Transverse colon (tissue), 4 donors: ENCODE results near the gene ATP12A. TPM values are rescaled to one million over a fixed set of nuclear protein-coding genes. Genes with fewer than 3 reads are reported as not detected.

Experiments used
- DNase-seq: peaks from one replicate; pipeline ENCODE4 v3.0.0-alpha.2; 2019
- H3K27ac ChIP-seq, 4 donors: fragments of 200-600 bp; sonication (generic); 2 replicates each; pipeline ENCODE4 v1.5.1; 2016 to 2018; ENCODE audit warnings: inconsistent platforms in 4 of 4
- H3K27me3 ChIP-seq: fragments of 200-600 bp; sonication (generic); 2 replicates; pipeline ENCODE4 v1.5.1; 2017; ENCODE audit warnings: inconsistent platforms
- H3K36me3 ChIP-seq, 4 donors: fragments of 200-600 bp; sonication (generic); 2 replicates each; pipeline ENCODE4 v1.5.1; 2017 to 2019; ENCODE audit warnings: inconsistent platforms in 4 of 4
- H3K4me1 ChIP-seq, 4 donors: fragments of 200-600 bp; sonication (generic); 2 replicates each; pipeline ENCODE4 v1.5.1; 2017 to 2020; ENCODE audit warnings: inconsistent platforms in 4 of 4
- H3K4me3 ChIP-seq, 4 donors: fragments of 200-600 bp; sonication (generic); 1 replicate in 1 of 4; 2 replicates in 3 of 4; pipeline versions ENCODE4 v1.5.1 to v1.6.1; 2017 to 2019; ENCODE audit warnings: inconsistent platforms in 4 of 4
- H3K9me3 ChIP-seq, 2 donors: fragments of 200-600 bp; sonication (generic); 2 replicates each; pipeline ENCODE4 v1.5.1; 2017 to 2019; ENCODE audit warnings: inconsistent platforms in 2 of 2
- EP300 ChIP-seq: sonication (generic); formaldehyde crosslinking; IDR thresholded peaks from one replicate; pipeline ENCODE4 v1.6.1; 2017; ENCODE audit warnings: antibody characterized with exemption, low read depth
- POLR2A ChIP-seq: fragments of 450-650 bp; IDR thresholded peaks from one replicate; pipeline ENCODE4 v1.6.1; 2016; ENCODE audit warnings: antibody characterized with exemption, mild to moderate bottlenecking, moderate library complexity
- POLR2AphosphoS5 ChIP-seq, 3 donors: sonication (generic); formaldehyde crosslinking; IDR thresholded peaks; one replicate each; pipeline ENCODE4 v1.6.1; 2016; ENCODE audit warnings: antibody characterized with exemption in 3 of 3
- WGBS, 2 donors: methylation state at CpG; one replicate each; pipeline ENCODE4 v1.1.5; 2018; ENCODE audit warnings: low coverage in 1 of 2; 5-methylcytosine and 5-hydroxymethylcytosine counted together
- in situ Hi-C, 4 donors: fragments of 200-750 bp; cut with MboI; loops; one replicate each; pipeline versions ENCODE4 v1.15.0 to v1.15.1; 2017; ENCODE audit warnings: low sequenced_read_pairs in 3 of 4, low pct_ligation_motif_present in 1 of 4, low pct_unique_long_range_greater_than_20kb in 1 of 4
- intact Hi-C: fragments of 100-400 bp; cut with DNase I; formaldehyde crosslinking; loops from one replicate; pipeline ENCODE4 v1.15.1; 2023; ENCODE audit warnings: low total_unique reads
- total RNA-seq, 4 donors: library from RNA; depleted of rRNA; stranded (reverse); fragments of >200 nt; gene quantifications; one replicate each; pipeline ENCODE4 v1.1.0, GENCODE V29; 2016
- TF ChIP-seq, protein P1 (sequence below), 5 experiments: fragments of 200-600 bp in 3 of 5; fragments of 450-650 bp in 2 of 5; sonication (generic) in 3 of 5; IDR thresholded peaks; 1 replicate in 2 of 5; 2 replicates in 3 of 5; pipeline ENCODE4 v1.5.1; 2016 to 2017; ENCODE audit warnings: antibody characterized with exemption in 5 of 5, inconsistent platforms in 3 of 5, mild to moderate bottlenecking in 2 of 5, moderate library complexity in 1 of 5

ATP12A gene
- total RNA-seq, 4 donors from 2014 or later = 0.14 TPM; not detected in 3

- Histone ChIP-seq H3K9me3 (no peaks in the 10 kb centered on the region), H3K4me1 (no peaks in the 10 kb centered on the region), H3K36me3 (no peaks in the 10 kb centered on the region), H3K4me3 (no peak overlapping the region), H3K27me3 (no peaks in the 10 kb centered on the region), H3K27ac (no peak overlapping the region)
- no peak for DNase-seq
- no peak for TF ChIP-seq POLR2AphosphoS5 (IDR thresholded peaks at IDR 0.05)
- no peak for TF ChIP-seq EP300
- TF ChIP-seq, protein P1, sequence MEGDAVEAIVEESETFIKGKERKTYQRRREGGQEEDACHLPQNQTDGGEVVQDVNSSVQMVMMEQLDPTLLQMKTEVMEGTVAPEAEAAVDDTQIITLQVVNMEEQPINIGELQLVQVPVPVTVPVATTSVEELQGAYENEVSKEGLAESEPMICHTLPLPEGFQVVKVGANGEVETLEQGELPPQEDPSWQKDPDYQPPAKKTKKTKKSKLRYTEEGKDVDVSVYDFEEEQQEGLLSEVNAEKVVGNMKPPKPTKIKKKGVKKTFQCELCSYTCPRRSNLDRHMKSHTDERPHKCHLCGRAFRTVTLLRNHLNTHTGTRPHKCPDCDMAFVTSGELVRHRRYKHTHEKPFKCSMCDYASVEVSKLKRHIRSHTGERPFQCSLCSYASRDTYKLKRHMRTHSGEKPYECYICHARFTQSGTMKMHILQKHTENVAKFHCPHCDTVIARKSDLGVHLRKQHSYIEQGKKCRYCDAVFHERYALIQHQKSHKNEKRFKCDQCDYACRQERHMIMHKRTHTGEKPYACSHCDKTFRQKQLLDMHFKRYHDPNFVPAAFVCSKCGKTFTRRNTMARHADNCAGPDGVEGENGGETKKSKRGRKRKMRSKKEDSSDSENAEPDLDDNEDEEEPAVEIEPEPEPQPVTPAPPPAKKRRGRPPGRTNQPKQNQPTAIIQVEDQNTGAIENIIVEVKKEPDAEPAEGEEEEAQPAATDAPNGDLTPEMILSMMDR (IDR thresholded peaks at IDR 0.05) = no peak
- no peak for TF ChIP-seq POLR2A
- 81 to 86% methylated on average over 1 of the region's 1 CpG for WGBS, 2 donors
- intact Hi-C loops = no loop called here
- in situ Hi-C loops = no loop called here
These were observed 36.2 kb upstream of the ATP12A start for GRCh38 chr13:24644036-24644435.

- Histone ChIP-seq H3K36me3 (no peaks in the 10 kb centered on the region), H3K27ac (no peak overlapping the region), H3K4me3 (no peak overlapping the region), H3K9me3 (no peaks in the 10 kb centered on the region), H3K27me3 (no peaks in the 10 kb centered on the region), H3K4me1 (peaks cover 14 to 30% (median 19%) of the 10 kb centered on the region in 4 donors)
- no peak for DNase-seq
- TF ChIP-seq POLR2A = no peak
- intact Hi-C loops = no loop called here
- in situ Hi-C loops = no loop called here
These were observed 31.9 kb upstream of the ATP12A start for GRCh38 chr13:24648271-24648670.

- no peak for DNase-seq
- peak overlapping the region; percentile 35 to 74 (median 71) for H3K27ac ChIP-seq
- TF ChIP-seq POLR2A = no peak
- TF ChIP-seq, protein P1 (IDR thresholded peaks at IDR 0.05) = no peak
- no peak for TF ChIP-seq POLR2AphosphoS5 (IDR thresholded peaks at IDR 0.05)
- TF ChIP-seq EP300 = no peak
- no peaks in the 10 kb centered on the region for H3K9me3 ChIP-seq
- H3K27me3 ChIP-seq = no peaks in the 10 kb centered on the region
- peaks cover 14 to 30% (median 19%) of the 10 kb centered on the region in 4 donors for H3K4me1 ChIP-seq
- intact Hi-C loops (no loop called here), in situ Hi-C loops (no loop called here)
- 37 to 71% methylated on average over 3 to 14 of the region's 14 CpGs for WGBS, 2 donors
- H3K36me3 ChIP-seq = no peaks in the 10 kb centered on the region
- H3K4me3 ChIP-seq = no peak overlapping the region
These were observed 31.1 kb upstream of the ATP12A start for GRCh38 chr13:24648983-24649687.

GRCh38 chr13:24649688-24650043, 30.5 kb upstream of the ATP12A start:
- peak overlapping the region; percentile 35 to 74 (median 71) for H3K27ac ChIP-seq
- no peaks in the 10 kb centered on the region for H3K36me3 ChIP-seq
- TF ChIP-seq, protein P1 (IDR thresholded peaks at IDR 0.05) = no peak
- TF ChIP-seq POLR2AphosphoS5 (IDR thresholded peaks at IDR 0.05) (no peak), POLR2A (no peak), EP300 (no peak)
- peaks cover 14 to 30% (median 19%) of the 10 kb centered on the region in 4 donors for H3K4me1 ChIP-seq
- WGBS, 2 donors = 39 to 45% methylated on average over 2 of the region's 2 CpGs
- intact Hi-C loops = no loop called here
- no peaks in the 10 kb centered on the region for H3K27me3 ChIP-seq
- no peak overlapping the region for H3K4me3 ChIP-seq
- H3K9me3 ChIP-seq = no peaks in the 10 kb centered on the region
- in situ Hi-C loops = no loop called here
- no peak for DNase-seq

- Histone ChIP-seq H3K36me3 (no peaks in the 10 kb centered on the region), H3K4me1 (peaks cover 14 to 30% (median 19%) of the 10 kb centered on the region in 4 donors), H3K9me3 (no peaks in the 10 kb centered on the region), H3K4me3 (no peak overlapping the region), H3K27ac (peak overlapping the region; percentile 35 to 74 (median 71)), H3K27me3 (no peaks in the 10 kb centered on the region)
- 26 to 38% methylated on average over 3 of the region's 3 CpGs for WGBS, 2 donors
- in situ Hi-C loops = no loop called here
- TF ChIP-seq, protein P1 (IDR thresholded peaks at IDR 0.05) = no peak
- TF ChIP-seq POLR2AphosphoS5 (IDR thresholded peaks at IDR 0.05) (no peak), POLR2A (no peak)
- intact Hi-C loops = no loop called here
- DNase-seq = no peak
These were observed 30.0 kb upstream of the ATP12A start for GRCh38 chr13:24650161-24650560.
